Brain microvascular endothelial cell (primary cell): Measurements from ENCODE around the gene WEE2.

ENCODE experiments used
- DNase-seq: peaks from one replicate; pipeline ENCODE4 v3.0.0-alpha.2; 2020
- H3K27ac ChIP-seq: fragments of 250-450 bp; sonication (Bioruptor Pico); 2 replicates; pipeline ENCODE4 v1.5.1; 2020; ENCODE audit warnings: mild to moderate bottlenecking, moderate library complexity
- H3K27me3 ChIP-seq: fragments of 250-450 bp; sonication (Bioruptor Pico); replicated peaks from 2 replicates; pipeline ENCODE4 v1.5.1; 2020; ENCODE audit warnings: mild to moderate bottlenecking
- H3K36me3 ChIP-seq: fragments of 250-450 bp; sonication (Bioruptor Pico); replicated peaks from 2 replicates; pipeline ENCODE4 v1.5.1; 2020; ENCODE audit warnings: mild to moderate bottlenecking
- H3K4me3 ChIP-seq: 2 replicates; pipeline ENCODE4 v1.5.1; 2011; ENCODE audit warnings: low read depth, mild to moderate bottlenecking, control low read depth, low read length, moderate library complexity
- in situ Hi-C: cut with HindIII; loops from 2 replicates; pipeline ENCODE4 v1.10.0; 2017; ENCODE audit warnings: low sequenced_read_pairs, low pct_ligation_motif_present
- TF ChIP-seq, protein P1 (sequence below): IDR thresholded peaks from 2 replicates; pipeline ENCODE4 v1.5.1; 2011; ENCODE audit warnings: low read depth, mild to moderate bottlenecking, moderate library complexity, low read length, control low read depth, inconsistent platforms; ENCODE audit errors: missing control alignments

The WEE2 gene

DNA sequence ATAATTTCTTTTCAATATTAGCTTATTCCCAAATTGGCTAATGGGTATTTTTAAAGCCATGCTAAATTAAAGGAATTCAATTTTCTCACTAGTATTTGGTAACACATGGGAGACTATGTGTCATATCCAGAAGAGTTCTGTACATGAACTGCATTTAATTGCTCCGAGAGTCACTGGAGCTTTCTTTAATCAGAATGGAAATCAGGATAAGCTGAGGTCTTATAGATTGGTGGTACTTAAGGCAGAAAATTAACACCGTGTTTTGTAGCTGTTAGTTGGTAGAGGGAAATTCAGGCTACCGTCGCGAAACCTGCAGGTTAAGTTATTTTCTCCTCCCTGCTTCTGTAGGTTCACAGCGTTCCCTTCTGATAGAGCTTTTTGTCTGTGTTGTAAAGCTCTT, at the start of gene WEE2:
WEE2 (plus strand) TSS at position 3 of the 400 bp plus-strand sequence. CDS start 406 bp downstream, outside the sequence.
- no peak for DNase-seq
- no peaks in the 10 kb centered on the region for H3K27me3 ChIP-seq
- in situ Hi-C loops, result no loop called here
- no peak within 1 kb of the TSS for H3K4me3 ChIP-seq
- no peak within 1 kb of the TSS for H3K27ac ChIP-seq
- TF ChIP-seq, protein P1, sequence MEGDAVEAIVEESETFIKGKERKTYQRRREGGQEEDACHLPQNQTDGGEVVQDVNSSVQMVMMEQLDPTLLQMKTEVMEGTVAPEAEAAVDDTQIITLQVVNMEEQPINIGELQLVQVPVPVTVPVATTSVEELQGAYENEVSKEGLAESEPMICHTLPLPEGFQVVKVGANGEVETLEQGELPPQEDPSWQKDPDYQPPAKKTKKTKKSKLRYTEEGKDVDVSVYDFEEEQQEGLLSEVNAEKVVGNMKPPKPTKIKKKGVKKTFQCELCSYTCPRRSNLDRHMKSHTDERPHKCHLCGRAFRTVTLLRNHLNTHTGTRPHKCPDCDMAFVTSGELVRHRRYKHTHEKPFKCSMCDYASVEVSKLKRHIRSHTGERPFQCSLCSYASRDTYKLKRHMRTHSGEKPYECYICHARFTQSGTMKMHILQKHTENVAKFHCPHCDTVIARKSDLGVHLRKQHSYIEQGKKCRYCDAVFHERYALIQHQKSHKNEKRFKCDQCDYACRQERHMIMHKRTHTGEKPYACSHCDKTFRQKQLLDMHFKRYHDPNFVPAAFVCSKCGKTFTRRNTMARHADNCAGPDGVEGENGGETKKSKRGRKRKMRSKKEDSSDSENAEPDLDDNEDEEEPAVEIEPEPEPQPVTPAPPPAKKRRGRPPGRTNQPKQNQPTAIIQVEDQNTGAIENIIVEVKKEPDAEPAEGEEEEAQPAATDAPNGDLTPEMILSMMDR, result no peak
- H3K36me3 ChIP-seq, result no peaks in the 10 kb centered on the region

- Histone ChIP-seq H3K27ac (no peak overlapping the region), H3K36me3 (peaks cover 14% of the 10 kb centered on the region), H3K4me3 (no peak overlapping the region), H3K27me3 (no peaks in the 10 kb centered on the region)
- TF ChIP-seq, protein P1, result no peak
- in situ Hi-C loops, result no loop called here
- DNase-seq, result no peak
These were observed 48.7 kb upstream of the WEE2 start for GRCh38 chr7:141659501-141659900.

DNA sequence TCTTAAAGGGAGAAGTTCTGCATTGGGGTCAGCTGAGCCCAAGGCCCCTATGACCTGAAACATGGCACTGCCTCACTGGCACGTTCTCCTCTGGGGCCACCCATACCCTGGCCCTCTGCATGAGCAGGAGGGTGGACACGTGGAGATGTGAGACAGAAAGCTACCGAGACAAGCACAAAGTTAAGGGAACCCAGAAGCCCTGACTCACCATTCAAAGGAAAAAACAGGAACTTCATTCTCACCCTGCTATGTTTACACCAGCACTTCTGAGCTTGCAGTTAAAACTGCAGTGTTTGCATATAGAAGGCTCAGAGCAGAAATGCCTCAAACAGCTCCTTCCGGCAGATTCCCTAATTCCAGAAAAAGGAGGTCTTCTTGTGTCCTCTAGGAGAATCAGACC, 47.9 kb upstream of the WEE2 start:
- Histone ChIP-seq H3K27me3 (no peaks in the 10 kb centered on the region), H3K27ac (no peak overlapping the region), H3K4me3 (no peak overlapping the region), H3K36me3 (peaks cover 14% of the 10 kb centered on the region)
- in situ Hi-C loops, result no loop called here
- DNase-seq, result no peak
- TF ChIP-seq, protein P1, result no peak

GRCh38 chr7:141663081-141663849, 44.9 kb upstream of the WEE2 start:
- H3K27me3 ChIP-seq, result no peaks in the 10 kb centered on the region
- no peak overlapping the region for H3K27ac ChIP-seq
- peaks cover 10% of the 10 kb centered on the region for H3K36me3 ChIP-seq
- in situ Hi-C loops, result no loop called here
- H3K4me3 ChIP-seq, result no peak overlapping the region
- TF ChIP-seq, protein P1, result no peak
- DNase-seq, result no peak

GRCh38 chr7:141664450-141664849, 43.7 kb upstream of the WEE2 start:
- Histone ChIP-seq H3K4me3 (no peak overlapping the region), H3K27me3 (no peaks in the 10 kb centered on the region), H3K27ac (no peak overlapping the region), H3K36me3 (peaks cover 6% of the 10 kb centered on the region)
- DNase-seq, result no peak
- in situ Hi-C loops, result no loop called here
- TF ChIP-seq, protein P1, result no peak
